GM19467 (cell line): ENCODE results near the gene IL1F10.

Experiments used
- ATAC-seq: cut with Tn5 transposase; IDR thresholded peaks from one replicate; pipeline ENCODE4 v1.9.1; 2021; ENCODE audit warnings: mild to moderate bottlenecking, moderate library complexity; ENCODE audit not compliant: unreplicated experiment

The IL1F10 gene

GRCh38 chr2:113067681-113068080 lies at the start of gene IL1F10:
IL1F10 (plus strand) TSS chr2:113067970; CDS start chr2:113072739, 4,769 bp downstream.
- no peak for ATAC-seq

- no peak for ATAC-seq
These were observed 49.3 kb upstream of the IL1F10 start for GRCh38 chr2:113018509-113018908.

GRCh38 chr2:113021312-113021711 lies 46.5 kb upstream of the IL1F10 start:
- ATAC-seq, result no peak

GRCh38 chr2:113024764-113025163 lies 43.0 kb upstream of the IL1F10 start:
- no peak for ATAC-seq

GRCh38 chr2:113025737-113026136 lies 42.0 kb upstream of the IL1F10 start:
- no peak for ATAC-seq

- ATAC-seq, result no peak
These were observed 40.1 kb upstream of the IL1F10 start for GRCh38 chr2:113027691-113028090.

- no peak for ATAC-seq
These were observed 39.7 kb upstream of the IL1F10 start for GRCh38 chr2:113028112-113028511.

GRCh38 chr2:113032737-113033136 lies 35.0 kb upstream of the IL1F10 start:
- ATAC-seq, result no peak

- ATAC-seq, result no peak
These were observed 33.8 kb upstream of the IL1F10 start for GRCh38 chr2:113034016-113034415.

GRCh38 chr2:113036763-113037162 lies 31.0 kb upstream of the IL1F10 start:
- ATAC-seq, result no peak

- ATAC-seq, result no peak
These were observed 29.5 kb upstream of the IL1F10 start for GRCh38 chr2:113038291-113038690.

GRCh38 chr2:113039158-113039557 lies 28.6 kb upstream of the IL1F10 start:
- no peak for ATAC-seq

GRCh38 chr2:113039719-113040118 lies 28.1 kb upstream of the IL1F10 start:
- no peak for ATAC-seq

GRCh38 chr2:113041871-113042270 lies 25.9 kb upstream of the IL1F10 start:
- no peak for ATAC-seq

GRCh38 chr2:113046465-113046864 lies 21.3 kb upstream of the IL1F10 start:
- ATAC-seq, result no peak

GRCh38 chr2:113050921-113051895 lies 16.6 kb upstream of the IL1F10 start:
- ATAC-seq, result no peak

- no peak for ATAC-seq
These were observed 15.3 kb upstream of the IL1F10 start, which contains the start of gene IL36B for GRCh38 chr2:113052396-113052917. IL36B (minus strand) TSS chr2:113052867.

GRCh38 chr2:113053666-113054065 lies 14.1 kb upstream of the IL1F10 start:
- ATAC-seq, result no peak

- no peak for ATAC-seq
These were observed 13.7 kb upstream of the IL1F10 start for GRCh38 chr2:113054066-113054465.

GRCh38 chr2:113056521-113056920 lies 11.2 kb upstream of the IL1F10 start:
- ATAC-seq, result no peak

GRCh38 chr2:113057117-113057516 lies 10.7 kb upstream of the IL1F10 start:
- ATAC-seq, result no peak

- no peak for ATAC-seq
These were observed 9.3 kb upstream of the IL1F10 start for GRCh38 chr2:113058411-113058994.
